ENCODE measurements around the gene POLR3A.

Gene POLR3A

GRCh38 chr10:77989081-77989724, 40.1 kb downstream of the POLR3A start:
- H3K36me3 ChIP-seq (ENCODE audit: control insufficient read depth, insufficient read depth, low read length) = peaks cover 12% of the 10 kb centered on the region
- no peak for DNase-seq
- H3K18ac ChIP-seq (ENCODE audit: low read length) = no peak overlapping the region
- no peak overlapping the region for H3K56ac ChIP-seq (ENCODE audit: low read length)
- H2BK5ac ChIP-seq (ENCODE audit: low read length) = no peak overlapping the region
- no peaks in the 10 kb centered on the region for H3K27me3 ChIP-seq (ENCODE audit: insufficient read depth, low read length, poor library complexity)
- no peaks in the 10 kb centered on the region for H3K79me1 ChIP-seq (ENCODE audit: low read length)
- WGBS (ENCODE audit: extremely low coverage, insufficient coverage, low lambda C conversion rate) = no CpG with 5 or more reads among the region's 11 CpGs
- H3K4ac ChIP-seq (ENCODE audit: low read depth, low read length) = no peak overlapping the region
- H2BK15ac ChIP-seq (replicated peaks; ENCODE audit: low read depth) = no peak overlapping the region
- no peak overlapping the region for H4K5ac ChIP-seq (ENCODE audit: low read length)
- no peak overlapping the region for H2BK120ac ChIP-seq (ENCODE audit: low read depth, low read length)
- H4K8ac ChIP-seq (ENCODE audit: low read depth, low read length) = no peak overlapping the region
- no peak overlapping the region for H3K9ac ChIP-seq (ENCODE audit: low read length)
- H2AK5ac ChIP-seq (ENCODE audit: low read length) = no peak overlapping the region
- no peaks in the 10 kb centered on the region for H3K79me2 ChIP-seq (ENCODE audit: control insufficient read depth, insufficient read depth, low read length)
- H3K23ac ChIP-seq (ENCODE audit: low read length) = no peak overlapping the region
- no peaks in the 10 kb centered on the region for H3K4me1 ChIP-seq (ENCODE audit: control insufficient read depth, low read depth, low read length)
- H3K4me3 ChIP-seq (ENCODE audit: low read length) = no peak overlapping the region
- H3K4me2 ChIP-seq (ENCODE audit: low read length) = no peak overlapping the region
- H3K27ac ChIP-seq (ENCODE audit: low read depth, low read length) = no peak overlapping the region

- Histone ChIP-seq H3K9ac (ENCODE audit: low read length) (no peak overlapping the region), H3K4ac (ENCODE audit: low read depth, low read length) (no peak overlapping the region), H3K27me3 (ENCODE audit: insufficient read depth, low read length, poor library complexity) (no peaks in the 10 kb centered on the region), H3K4me2 (ENCODE audit: low read length) (no peak overlapping the region), H3K23ac (ENCODE audit: low read length) (no peak overlapping the region), H4K8ac (ENCODE audit: low read depth, low read length) (no peak overlapping the region), H3K4me1 (ENCODE audit: control insufficient read depth, low read depth, low read length) (no peaks in the 10 kb centered on the region), H3K36me3 (ENCODE audit: control insufficient read depth, insufficient read depth, low read length) (peaks cover 15% of the 10 kb centered on the region), H2AK5ac (ENCODE audit: low read length) (no peak overlapping the region), H3K79me1 (ENCODE audit: low read length) (no peaks in the 10 kb centered on the region), H2BK120ac (ENCODE audit: low read depth, low read length) (no peak overlapping the region), H3K4me3 (ENCODE audit: low read length) (no peak overlapping the region), H3K56ac (ENCODE audit: low read length) (no peak overlapping the region), H2BK5ac (ENCODE audit: low read length) (no peak overlapping the region), H3K18ac (ENCODE audit: low read length) (no peak overlapping the region), H2BK15ac (replicated peaks; ENCODE audit: low read depth) (no peak overlapping the region), H3K27ac (ENCODE audit: low read depth, low read length) (no peak overlapping the region), H3K79me2 (ENCODE audit: control insufficient read depth, insufficient read depth, low read length) (no peaks in the 10 kb centered on the region), H4K5ac (ENCODE audit: low read length) (no peak overlapping the region)
- no peak for DNase-seq
- WGBS (ENCODE audit: extremely low coverage, insufficient coverage, low lambda C conversion rate) = no CpG with 5 or more reads among the region's 7 CpGs
Measured at GRCh38 chr10:77987671-77988255, 41.6 kb downstream of the POLR3A start.

- no peak overlapping the region for H3K23ac ChIP-seq (ENCODE audit: low read length)
- no peak overlapping the region for H2BK120ac ChIP-seq (ENCODE audit: low read depth, low read length)
- H3K27ac ChIP-seq (ENCODE audit: low read depth, low read length) = no peak overlapping the region
- H3K36me3 ChIP-seq (ENCODE audit: control insufficient read depth, insufficient read depth, low read length) = peaks cover 24% of the 10 kb centered on the region
- no peaks in the 10 kb centered on the region for H3K79me2 ChIP-seq (ENCODE audit: control insufficient read depth, insufficient read depth, low read length)
- no peak overlapping the region for H3K56ac ChIP-seq (ENCODE audit: low read length)
- no peak overlapping the region for H4K8ac ChIP-seq (ENCODE audit: low read depth, low read length)
- no peak overlapping the region for H3K4me3 ChIP-seq (ENCODE audit: low read length)
- no peaks in the 10 kb centered on the region for H3K79me1 ChIP-seq (ENCODE audit: low read length)
- H4K5ac ChIP-seq (ENCODE audit: low read length) = no peak overlapping the region
- H3K27me3 ChIP-seq (ENCODE audit: insufficient read depth, low read length, poor library complexity) = no peaks in the 10 kb centered on the region
- H2BK5ac ChIP-seq (ENCODE audit: low read length) = no peak overlapping the region
- no CpG with 5 or more reads among the region's 4 CpGs for WGBS (ENCODE audit: extremely low coverage, insufficient coverage, low lambda C conversion rate)
- H3K4me2 ChIP-seq (ENCODE audit: low read length) = no peak overlapping the region
- H3K9ac ChIP-seq (ENCODE audit: low read length) = no peak overlapping the region
- H3K18ac ChIP-seq (ENCODE audit: low read length) = no peak overlapping the region
- no peak overlapping the region for H3K4ac ChIP-seq (ENCODE audit: low read depth, low read length)
- no peaks in the 10 kb centered on the region for H3K4me1 ChIP-seq (ENCODE audit: control insufficient read depth, low read depth, low read length)
- DNase-seq = no peak
- H2AK5ac ChIP-seq (ENCODE audit: low read length) = no peak overlapping the region
- H2BK15ac ChIP-seq (replicated peaks; ENCODE audit: low read depth) = no peak overlapping the region
Measured at GRCh38 chr10:77984986-77985385, 44.3 kb downstream of the POLR3A start.

GRCh38 chr10:77983384-77984341, 45.7 kb downstream of the POLR3A start:
- no peak overlapping the region for H2BK15ac ChIP-seq (replicated peaks; ENCODE audit: low read depth)
- H3K4me2 ChIP-seq (ENCODE audit: low read length) = no peak overlapping the region
- H3K79me1 ChIP-seq (ENCODE audit: low read length) = no peaks in the 10 kb centered on the region
- no peak overlapping the region for H3K4me3 ChIP-seq (ENCODE audit: low read length)
- H2BK120ac ChIP-seq (ENCODE audit: low read depth, low read length) = no peak overlapping the region
- H3K4me1 ChIP-seq (ENCODE audit: control insufficient read depth, low read depth, low read length) = no peaks in the 10 kb centered on the region
- H3K27me3 ChIP-seq (ENCODE audit: insufficient read depth, low read length, poor library complexity) = no peaks in the 10 kb centered on the region
- no peak overlapping the region for H2AK5ac ChIP-seq (ENCODE audit: low read length)
- peaks cover 27% of the 10 kb centered on the region for H3K36me3 ChIP-seq (ENCODE audit: control insufficient read depth, insufficient read depth, low read length)
- H3K23ac ChIP-seq (ENCODE audit: low read length) = no peak overlapping the region
- H4K8ac ChIP-seq (ENCODE audit: low read depth, low read length) = no peak overlapping the region
- H3K27ac ChIP-seq (ENCODE audit: low read depth, low read length) = no peak overlapping the region
- no peaks in the 10 kb centered on the region for H3K79me2 ChIP-seq (ENCODE audit: control insufficient read depth, insufficient read depth, low read length)
- H4K5ac ChIP-seq (ENCODE audit: low read length) = no peak overlapping the region
- DNase-seq = no peak
- H2BK5ac ChIP-seq (ENCODE audit: low read length) = no peak overlapping the region
- no CpG with 5 or more reads among the region's 16 CpGs for WGBS (ENCODE audit: extremely low coverage, insufficient coverage, low lambda C conversion rate)
- no peak overlapping the region for H3K9ac ChIP-seq (ENCODE audit: low read length)
- no peak overlapping the region for H3K18ac ChIP-seq (ENCODE audit: low read length)
- H3K56ac ChIP-seq (ENCODE audit: low read length) = no peak overlapping the region
- H3K4ac ChIP-seq (ENCODE audit: low read depth, low read length) = no peak overlapping the region

DNA sequence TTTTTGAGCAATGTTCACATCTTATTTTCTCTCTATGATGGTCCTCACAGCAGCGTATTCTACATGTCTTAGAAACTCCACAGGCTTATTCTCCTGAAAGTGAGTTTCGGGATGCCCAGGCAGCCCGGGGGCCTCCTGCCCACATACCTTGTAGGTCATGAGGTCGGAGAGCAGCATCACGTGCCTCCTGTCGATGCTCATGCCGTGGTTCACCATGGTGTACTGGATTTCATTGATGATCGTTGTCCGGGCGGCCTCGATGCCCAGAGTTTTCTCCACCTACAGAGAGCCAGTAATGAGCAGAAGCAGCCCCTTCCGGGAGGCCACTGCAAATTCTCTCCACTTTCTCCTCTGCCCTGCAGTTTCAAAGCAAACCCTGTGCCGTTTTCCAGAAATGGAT, 48.0 kb downstream of the POLR3A start:
- Histone ChIP-seq H3K79me2 (ENCODE audit: control insufficient read depth, insufficient read depth, low read length) (no peaks in the 10 kb centered on the region), H4K8ac (ENCODE audit: low read depth, low read length) (no peak overlapping the region), H3K4me2 (ENCODE audit: low read length) (no peak overlapping the region), H3K4me1 (ENCODE audit: control insufficient read depth, low read depth, low read length) (no peaks in the 10 kb centered on the region), H2BK120ac (ENCODE audit: low read depth, low read length) (no peak overlapping the region), H2BK5ac (ENCODE audit: low read length) (no peak overlapping the region), H3K18ac (ENCODE audit: low read length) (no peak overlapping the region), H4K5ac (ENCODE audit: low read length) (no peak overlapping the region), H2AK5ac (ENCODE audit: low read length) (no peak overlapping the region), H3K9ac (ENCODE audit: low read length) (no peak overlapping the region), H3K79me1 (ENCODE audit: low read length) (no peaks in the 10 kb centered on the region), H3K27me3 (ENCODE audit: insufficient read depth, low read length, poor library complexity) (no peaks in the 10 kb centered on the region), H3K4me3 (ENCODE audit: low read length) (no peak overlapping the region), H2BK15ac (replicated peaks; ENCODE audit: low read depth) (no peak overlapping the region), H3K4ac (ENCODE audit: low read depth, low read length) (no peak overlapping the region), H3K27ac (ENCODE audit: low read depth, low read length) (no peak overlapping the region), H3K36me3 (ENCODE audit: control insufficient read depth, insufficient read depth, low read length) (peaks cover 33% of the 10 kb centered on the region), H3K23ac (ENCODE audit: low read length) (no peak overlapping the region), H3K56ac (ENCODE audit: low read length) (no peak overlapping the region)
- WGBS (ENCODE audit: extremely low coverage, insufficient coverage, low lambda C conversion rate) = no CpG with 5 or more reads among the region's 13 CpGs
- no peak for DNase-seq
